GM18526 (cell line): Measurements from ENCODE around the gene ASB16.

Experiments used
- POLR2A ChIP-seq: IDR thresholded peaks from 3 replicates; pipeline ENCODE4 v1.6.1; 2011; ENCODE audit not compliant: insufficient read length; ENCODE audit errors: extremely low read depth

ASB16 gene

DNA sequence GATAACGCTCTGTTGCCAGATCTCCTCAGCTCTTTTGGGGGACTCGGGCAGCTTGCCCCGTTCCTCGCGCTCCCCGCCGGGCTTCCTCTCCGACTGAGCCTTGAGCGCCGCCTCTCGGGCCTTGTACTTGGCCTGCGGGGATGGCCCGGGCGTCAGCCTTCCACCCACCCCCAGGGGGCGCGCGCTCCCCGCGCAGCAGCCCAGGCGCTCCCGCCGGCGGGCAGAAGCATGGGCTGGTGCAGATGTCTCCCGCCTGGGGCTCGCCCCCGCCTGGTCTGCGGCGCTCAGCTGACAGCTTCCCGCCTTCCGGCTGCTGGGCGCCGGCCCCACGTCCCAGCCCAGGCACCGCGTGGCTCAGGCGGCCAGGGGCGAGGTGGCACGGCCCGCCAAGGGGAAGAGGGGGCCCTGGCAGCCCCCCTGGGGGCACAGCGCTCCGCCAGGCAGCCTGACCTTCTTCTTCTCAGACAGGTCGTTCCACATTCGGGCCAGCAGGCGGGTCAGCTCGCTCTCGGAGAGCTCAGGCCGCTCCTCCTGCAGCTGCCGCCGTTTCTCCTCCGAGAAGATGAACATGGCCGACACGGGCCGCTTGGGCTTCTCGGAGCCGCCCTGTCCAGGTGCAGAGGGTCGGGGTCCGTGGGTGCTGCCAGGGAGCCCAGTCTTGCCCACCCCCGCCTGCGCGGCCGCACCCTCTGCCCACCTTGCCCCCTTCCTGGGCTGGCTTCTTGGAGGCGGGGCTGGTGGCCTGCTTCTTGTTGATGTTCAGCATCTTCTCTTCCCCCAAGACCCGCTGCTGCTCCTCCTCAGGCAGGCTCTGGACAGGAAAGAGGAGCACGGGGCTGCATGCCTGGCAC, 40.1 kb downstream of the ASB16 start:
- TF ChIP-seq POLR2A: peak; percentile 28

DNA sequence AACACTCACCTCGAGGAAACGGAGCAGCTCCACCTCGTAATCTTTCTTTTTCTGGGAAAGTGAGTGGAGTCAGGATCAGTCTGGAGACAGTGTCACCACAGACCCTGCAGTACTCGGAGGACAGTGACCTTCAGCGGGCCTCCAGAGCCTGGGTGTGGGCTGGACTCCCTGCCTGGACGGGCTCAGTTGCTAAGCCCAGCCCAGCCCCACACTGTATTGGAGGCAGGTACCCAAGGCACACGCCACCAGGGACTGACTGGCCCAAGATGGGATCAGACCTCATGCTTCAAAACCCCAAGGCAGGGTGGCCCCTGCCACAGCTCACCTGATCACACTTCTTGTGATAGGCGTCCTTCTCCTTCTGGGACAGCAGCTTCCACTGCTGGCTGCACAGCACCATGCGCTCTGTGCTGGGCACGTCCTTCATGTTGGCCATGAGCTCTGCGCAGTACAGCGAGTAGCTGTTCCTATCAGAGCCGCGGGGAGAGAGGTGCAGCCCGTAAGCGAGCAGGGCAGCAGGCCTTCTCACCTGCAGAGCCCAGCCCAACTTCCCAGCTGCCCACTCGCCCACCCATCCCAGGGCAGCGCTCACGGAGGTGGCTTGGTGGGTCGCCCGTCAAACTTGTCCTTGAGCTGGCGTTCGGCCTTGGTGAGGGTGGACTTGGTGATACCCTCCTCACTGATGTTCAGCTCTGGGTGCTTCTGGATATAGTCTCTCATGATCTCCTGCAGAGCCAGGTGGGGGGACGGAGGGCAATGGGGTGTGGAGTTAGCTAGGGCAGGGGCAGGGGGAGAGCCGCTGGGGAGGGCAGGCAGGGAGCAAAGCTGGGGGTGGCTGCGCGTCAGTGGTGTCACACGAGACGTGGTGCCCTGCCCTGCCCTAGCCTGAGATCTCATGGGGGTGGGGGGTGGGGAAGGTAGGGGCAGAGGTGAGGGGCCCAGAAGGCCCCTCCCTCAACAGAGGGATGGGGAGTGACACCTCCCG, 41.1 kb downstream of the ASB16 start:
- TF ChIP-seq POLR2A: no peak

DNA sequence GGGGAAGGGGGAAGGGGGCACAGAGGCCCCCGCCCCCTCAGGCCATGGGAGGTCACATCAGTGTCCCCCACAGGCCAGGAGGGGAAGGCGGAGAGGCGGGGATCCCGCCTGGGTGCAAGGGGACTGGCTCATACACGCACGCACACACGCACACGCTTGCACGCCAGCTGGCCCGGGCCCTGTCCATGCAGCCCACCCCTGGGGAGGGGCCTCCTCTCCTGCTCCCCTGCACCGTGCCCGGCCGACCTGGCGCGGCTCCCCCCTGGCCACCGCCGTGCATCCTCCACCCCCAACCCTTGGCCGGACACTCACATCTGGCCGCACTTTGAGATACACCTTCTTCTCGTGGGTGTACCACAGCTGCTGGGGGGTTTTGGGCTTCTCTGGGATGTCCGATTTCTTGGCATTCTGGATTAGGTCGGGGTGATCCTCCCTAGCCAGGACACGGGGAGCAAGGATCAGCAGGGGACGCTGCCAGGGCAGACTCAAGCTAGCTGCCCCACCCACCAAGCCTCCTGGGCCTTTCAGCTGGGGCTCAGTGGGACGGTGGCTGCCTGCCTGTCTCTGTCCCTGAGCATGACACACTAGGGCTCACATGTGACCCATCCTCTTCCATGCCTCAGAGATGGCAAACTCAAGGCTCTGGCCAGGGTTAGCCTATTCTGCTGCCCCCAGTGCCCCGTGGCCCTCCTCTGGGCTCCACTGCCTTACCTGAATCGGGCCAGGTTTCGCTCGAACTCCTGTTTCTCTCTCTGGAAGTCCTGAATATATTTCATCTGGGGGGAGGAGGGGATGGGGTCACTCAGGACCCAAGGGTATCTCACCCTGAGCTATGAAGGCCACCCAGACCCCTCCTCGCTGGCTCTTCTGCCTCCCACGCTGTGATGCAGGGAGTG, 42.3 kb downstream of the ASB16 start:
- TF ChIP-seq POLR2A: no peak

DNA sequence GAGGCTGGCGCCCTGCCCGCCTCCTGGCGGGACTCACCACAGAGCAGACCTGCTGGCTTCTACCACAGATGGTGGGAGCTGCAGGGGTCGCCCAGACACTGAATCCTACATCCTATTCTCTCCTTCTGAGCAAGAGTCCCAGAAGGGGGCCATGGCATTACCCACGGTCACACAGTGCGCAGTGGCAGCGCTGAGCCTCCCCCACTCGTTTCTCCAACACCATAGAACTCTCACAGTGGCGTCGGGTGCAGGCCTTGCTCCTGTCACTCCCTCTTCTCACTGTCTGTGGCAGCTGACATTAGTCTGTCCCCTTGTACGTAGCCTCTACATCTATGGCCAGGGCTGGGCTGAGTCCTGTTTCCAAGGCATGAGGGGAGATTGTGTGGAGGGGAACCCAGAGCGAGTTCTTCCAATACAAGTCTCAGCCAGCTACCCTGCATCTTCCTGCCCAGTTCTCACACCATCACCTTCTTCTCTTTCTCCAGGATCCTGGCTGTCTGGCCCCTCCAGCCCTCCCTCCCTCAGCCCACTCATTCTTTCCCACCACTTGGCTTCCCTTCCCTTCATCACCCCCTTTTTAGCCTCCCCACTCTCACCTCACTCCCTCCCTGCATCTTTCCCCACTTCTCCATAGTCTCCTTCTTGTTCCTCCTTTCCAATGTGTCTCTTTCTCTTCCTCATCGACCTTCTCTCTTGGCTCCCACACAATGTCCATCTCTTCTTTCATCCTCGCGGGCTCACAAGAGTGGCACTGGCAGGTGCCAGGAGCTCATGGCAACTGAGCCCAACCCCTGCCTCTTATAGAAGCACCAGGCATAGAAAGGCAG, 43.1 kb downstream of the ASB16 start:
- no peak for TF ChIP-seq POLR2A

DNA sequence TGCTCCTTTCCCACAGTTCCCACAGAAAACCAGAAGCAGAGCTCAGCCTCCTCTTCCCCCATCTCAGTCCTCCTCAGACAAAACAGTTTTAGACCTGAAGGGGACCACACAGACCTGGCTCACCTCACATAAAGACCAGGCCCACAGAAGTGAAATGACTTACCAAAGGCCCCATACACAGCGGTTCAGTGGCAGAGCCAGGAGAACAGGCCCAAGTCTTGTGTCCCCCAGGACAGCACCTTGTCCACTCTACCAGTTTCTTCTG, 43.7 kb downstream of the ASB16 start:
- no peak for TF ChIP-seq POLR2A

DNA sequence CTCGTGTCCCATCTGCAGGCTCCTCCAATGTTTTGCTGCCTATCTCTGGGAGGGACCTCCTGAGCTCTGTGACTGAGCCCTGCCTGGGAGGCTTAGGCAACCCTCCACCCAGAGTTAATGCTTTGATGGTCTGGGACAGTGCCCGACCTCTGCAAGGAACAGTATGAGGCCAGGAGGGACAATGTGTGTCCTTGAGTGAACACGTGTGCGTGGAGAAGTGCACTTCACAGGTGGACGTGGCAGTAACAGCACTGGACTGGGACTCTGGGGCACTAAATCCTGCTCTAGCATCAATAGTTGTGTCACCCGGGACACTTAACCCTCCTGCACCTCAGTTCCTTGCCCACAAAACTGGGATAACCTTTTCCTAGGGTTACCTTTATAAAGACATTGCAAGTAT, 44.4 kb downstream of the ASB16 start:
- no peak for TF ChIP-seq POLR2A

DNA sequence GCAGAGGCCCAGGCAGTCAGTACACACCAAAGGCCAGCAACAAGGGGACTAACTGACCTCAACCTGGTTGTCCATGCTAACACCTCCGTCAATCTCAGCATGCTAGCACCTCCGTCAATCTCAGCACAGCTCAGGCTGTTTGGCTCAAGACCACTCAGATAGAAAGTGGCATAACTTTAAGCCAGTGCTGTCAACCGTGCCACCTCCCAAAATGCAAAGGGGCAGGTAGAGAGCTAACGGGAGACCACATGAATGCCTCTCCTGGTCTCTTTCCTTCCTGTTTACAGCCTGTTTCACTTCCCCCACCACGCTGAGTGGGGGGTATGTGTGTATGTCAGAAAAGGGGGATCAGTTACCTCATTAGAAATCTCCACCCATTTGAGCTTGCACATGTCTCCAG, 45.7 kb downstream of the ASB16 start:
- peak; percentile 29 for TF ChIP-seq POLR2A

DNA sequence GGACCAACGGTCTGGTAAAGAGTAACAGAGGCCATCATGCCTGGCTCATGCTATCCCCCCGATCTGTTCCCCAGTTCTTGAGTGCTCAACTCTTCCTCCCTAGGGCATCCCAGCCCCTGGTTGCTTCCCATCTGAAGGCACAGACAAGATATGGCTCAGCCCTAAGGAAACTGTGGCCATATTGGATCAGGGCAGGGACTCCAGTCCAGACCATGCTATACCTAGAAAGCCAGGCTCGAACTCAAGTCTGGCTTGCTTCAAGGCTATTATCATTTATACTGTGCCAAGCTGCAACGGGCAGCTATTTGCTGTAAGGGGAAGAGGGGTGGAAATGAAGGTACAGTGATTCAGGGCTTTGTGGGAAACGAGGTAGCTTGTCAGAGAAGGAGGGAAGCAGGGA, 46.2 kb downstream of the ASB16 start:
- TF ChIP-seq POLR2A: no peak

DNA sequence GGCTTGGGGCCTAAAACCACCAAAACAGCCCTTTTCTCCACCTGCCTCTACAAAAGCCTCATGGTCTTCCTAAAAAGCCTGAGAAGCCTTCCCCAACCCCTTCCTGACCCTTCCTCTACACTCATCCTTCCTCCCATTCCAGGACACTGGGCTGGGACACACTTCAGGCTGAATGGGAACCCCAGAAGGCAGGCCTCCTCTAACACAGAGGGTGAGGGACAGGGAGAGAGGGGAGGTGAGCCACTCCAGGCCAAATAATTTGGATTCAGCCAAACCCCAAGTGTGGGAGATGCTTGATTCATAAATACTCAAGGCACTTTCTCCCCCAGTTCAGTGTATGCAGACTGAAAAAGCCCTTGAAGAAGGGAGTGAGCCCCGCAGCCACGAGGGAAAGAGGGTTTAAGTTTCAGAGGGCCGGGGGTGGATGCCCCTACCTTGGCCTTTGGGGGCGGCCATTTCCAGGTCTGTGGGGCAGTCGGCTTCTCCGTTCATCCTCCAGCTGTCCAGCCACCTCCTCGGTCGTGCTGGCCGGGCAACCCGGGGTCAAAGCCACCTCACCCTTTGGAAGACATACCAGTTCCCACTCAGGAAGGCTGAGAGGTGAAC, 47.3 kb downstream of the ASB16 start:
- TF ChIP-seq POLR2A: no peak

DNA sequence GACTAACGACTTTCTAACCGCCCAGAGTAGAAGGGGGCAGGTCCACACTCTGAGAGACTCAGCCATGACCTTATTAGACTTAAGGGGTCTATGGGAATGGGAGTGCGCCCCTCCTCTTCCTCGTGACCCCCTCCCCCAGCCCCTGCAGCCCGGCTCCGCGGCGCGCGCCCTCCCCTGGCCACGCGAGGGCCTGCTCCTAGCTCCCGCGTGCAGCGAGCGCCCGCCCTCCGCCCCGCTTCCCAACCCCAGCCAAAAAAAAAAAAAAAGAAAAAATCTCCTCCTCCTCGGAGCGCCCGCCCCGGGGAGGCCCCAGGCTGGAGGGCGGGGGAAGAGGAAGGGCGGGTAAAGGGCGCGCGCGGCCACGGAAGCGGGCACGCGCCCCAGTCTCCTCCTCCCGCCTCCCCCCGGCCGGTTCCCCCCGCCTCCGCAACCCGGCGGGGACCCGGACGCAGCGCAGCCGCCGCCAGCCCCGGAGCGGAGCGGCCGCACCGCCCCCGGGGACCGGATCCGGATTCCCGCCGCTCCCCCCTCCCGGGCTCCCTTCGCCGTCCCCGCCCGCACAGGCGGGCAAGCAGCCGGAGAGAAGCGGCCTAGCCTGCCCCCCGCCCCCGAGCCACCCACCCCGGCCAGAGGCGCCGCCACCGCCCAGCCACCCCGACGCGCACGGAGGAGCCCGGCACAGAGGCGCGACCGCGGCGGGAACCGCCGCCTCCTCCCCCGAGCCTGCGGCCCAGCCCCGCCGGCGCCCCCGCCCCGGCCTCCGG, 48.0 kb downstream of the ASB16 start:
- TF ChIP-seq POLR2A: no peak

DNA sequence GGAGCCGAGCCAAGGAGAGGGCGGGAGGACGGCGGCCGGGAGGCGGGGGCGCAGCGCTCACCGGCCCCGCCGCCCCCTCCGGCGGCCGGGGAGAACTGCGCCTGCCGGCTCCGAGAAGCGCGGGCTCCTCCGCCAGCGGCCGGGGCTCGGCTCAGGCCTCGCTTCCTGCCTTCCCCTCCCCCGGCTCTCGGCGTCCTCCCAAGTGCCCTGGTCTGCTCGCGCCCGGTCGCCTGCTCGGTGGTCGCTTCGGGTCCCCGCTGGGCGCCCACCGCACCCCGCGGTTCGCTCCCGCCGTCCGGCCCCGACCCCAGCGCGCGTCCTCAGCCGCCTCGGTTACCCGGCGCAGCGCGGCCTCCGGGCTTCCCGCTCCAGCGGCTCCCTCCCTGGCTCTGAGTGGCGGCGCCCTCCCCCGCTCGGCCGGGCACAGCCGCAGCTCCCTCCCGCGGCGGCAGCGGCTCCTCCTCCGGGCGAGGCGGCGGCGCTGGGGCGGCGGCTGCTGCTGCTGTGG, 48.7 kb downstream of the ASB16 start:
- peak; percentile 39 for TF ChIP-seq POLR2A

DNA sequence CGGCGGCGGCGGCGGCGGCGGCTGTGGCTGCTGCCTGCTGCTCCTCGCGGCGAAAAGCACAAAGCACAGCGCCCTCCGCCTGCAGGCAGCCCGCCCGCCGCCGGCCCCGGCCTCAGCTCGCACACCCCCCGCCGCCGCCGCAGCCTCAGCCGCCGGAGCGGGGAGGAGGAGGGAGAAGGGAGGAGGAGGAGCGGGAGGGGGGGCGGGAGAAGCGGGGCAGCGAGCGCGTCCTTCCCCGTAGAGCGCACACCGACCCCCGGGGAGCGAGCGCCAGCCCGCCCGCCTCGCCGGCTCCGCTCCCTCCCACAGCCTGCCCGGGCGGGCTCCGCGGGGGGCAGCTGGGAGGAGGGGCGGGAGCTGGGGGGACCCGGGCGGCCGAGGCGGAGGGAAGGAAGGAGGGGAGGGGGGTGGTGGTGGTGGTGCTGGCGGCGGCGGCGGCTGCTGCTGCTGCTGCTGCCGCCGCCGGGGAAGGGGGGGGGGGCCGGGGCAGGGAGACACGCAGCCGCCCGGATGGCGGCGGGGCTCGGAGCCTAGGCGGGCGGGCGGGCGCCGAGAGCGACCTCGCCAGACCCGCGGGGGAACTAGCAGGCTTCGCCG, 49.2 kb downstream of the ASB16 start, which contains the start of gene UBTF:
Gene UBTF, minus strand, starts transcription at position 60 of the 597 bp plus-strand sequence. CDS start 1,446 bp downstream, outside the sequence.
- no peak for TF ChIP-seq POLR2A
